NCI-H748 (cell line): ENCODE results near the gene PIK3IP1.
"Not testable (repeated sequence)": the region's sequence is repeated elsewhere in the genome, so short reads cannot be mapped to it uniquely, and the experiment has no call there.

ENCODE experiments used
- DNase-seq: peaks from one replicate; lab custom pipeline; 2025; ENCODE audit not compliant: unreplicated experiment; lab: John Stamatoyannopoulos, UW

The PIK3IP1 gene

GRCh38 chr22:31253949-31254348 is 38.3 kb downstream of the PIK3IP1 start:
- DNase-seq, result no peak

- DNase-seq, result no peak
Observed at GRCh38 chr22:31250740-31251600, 41.3 kb downstream of the PIK3IP1 start.

GRCh38 chr22:31248965-31249958 is 43.0 kb downstream of the PIK3IP1 start:
- DNase-seq, result no peak

- DNase-seq, result no peak
Observed at GRCh38 chr22:31248138-31248745, 44.0 kb downstream of the PIK3IP1 start.

- no peak for DNase-seq
Observed at GRCh38 chr22:31247726-31248125, 44.6 kb downstream of the PIK3IP1 start.

GRCh38 chr22:31246687-31247086 is 45.6 kb downstream of the PIK3IP1 start:
- no peak for DNase-seq

GRCh38 chr22:31245998-31246397 is 46.3 kb downstream of the PIK3IP1 start:
- not testable (repeated sequence) for DNase-seq

GRCh38 chr22:31244943-31245451 is 47.3 kb downstream of the PIK3IP1 start:
- DNase-seq, result no peak

GRCh38 chr22:31244046-31244942 is 48.0 kb downstream of the PIK3IP1 start:
- no peak for DNase-seq

GRCh38 chr22:31243339-31244045 is 48.8 kb downstream of the PIK3IP1 start:
- no peak for DNase-seq

GRCh38 chr22:31241936-31242335 is 50.4 kb downstream of the PIK3IP1 start:
- no peak for DNase-seq

- no peak for DNase-seq
Observed at GRCh38 chr22:31241200-31241599, 51.1 kb downstream of the PIK3IP1 start.

GRCh38 chr22:31239771-31240370 is 52.4 kb downstream of the PIK3IP1 start:
- DNase-seq, result no peak

GRCh38 chr22:31238057-31238456 is 54.2 kb downstream of the PIK3IP1 start:
- no peak for DNase-seq

- not testable (repeated sequence) for DNase-seq
Observed at GRCh38 chr22:31236044-31236443, 56.2 kb downstream of the PIK3IP1 start.

- no peak for DNase-seq
Observed at GRCh38 chr22:31235081-31235480, 57.2 kb downstream of the PIK3IP1 start.

- DNase-seq, result no peak
Observed at GRCh38 chr22:31233001-31233400, 59.3 kb downstream of the PIK3IP1 start.
